ENCODE results near the gene PRKCE.

DNA sequence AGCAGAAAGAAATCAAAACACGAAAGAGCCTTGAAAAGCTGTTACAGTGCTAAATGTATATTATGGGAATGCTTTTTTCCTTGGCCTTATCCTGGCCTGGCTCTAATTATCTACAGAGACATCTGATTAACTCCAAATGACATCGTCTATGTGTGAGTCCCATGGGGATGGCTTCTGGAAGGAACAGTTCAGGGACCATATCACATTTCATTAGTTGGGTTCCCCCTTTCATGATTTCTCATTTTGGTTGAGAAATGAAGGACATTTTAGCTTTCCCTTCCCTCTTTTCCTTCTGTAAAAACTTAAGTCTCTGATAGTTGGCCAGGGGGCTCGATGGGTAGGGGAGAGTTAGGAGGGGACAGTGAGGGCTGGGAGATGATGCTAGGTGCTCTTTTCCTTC is 116.7 kb downstream of the PRKCE start:
- TF ChIP-seq, protein P1, sequence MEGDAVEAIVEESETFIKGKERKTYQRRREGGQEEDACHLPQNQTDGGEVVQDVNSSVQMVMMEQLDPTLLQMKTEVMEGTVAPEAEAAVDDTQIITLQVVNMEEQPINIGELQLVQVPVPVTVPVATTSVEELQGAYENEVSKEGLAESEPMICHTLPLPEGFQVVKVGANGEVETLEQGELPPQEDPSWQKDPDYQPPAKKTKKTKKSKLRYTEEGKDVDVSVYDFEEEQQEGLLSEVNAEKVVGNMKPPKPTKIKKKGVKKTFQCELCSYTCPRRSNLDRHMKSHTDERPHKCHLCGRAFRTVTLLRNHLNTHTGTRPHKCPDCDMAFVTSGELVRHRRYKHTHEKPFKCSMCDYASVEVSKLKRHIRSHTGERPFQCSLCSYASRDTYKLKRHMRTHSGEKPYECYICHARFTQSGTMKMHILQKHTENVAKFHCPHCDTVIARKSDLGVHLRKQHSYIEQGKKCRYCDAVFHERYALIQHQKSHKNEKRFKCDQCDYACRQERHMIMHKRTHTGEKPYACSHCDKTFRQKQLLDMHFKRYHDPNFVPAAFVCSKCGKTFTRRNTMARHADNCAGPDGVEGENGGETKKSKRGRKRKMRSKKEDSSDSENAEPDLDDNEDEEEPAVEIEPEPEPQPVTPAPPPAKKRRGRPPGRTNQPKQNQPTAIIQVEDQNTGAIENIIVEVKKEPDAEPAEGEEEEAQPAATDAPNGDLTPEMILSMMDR (IDR thresholded peaks at IDR 0.05) = no peak
- TF ChIP-seq EZH2 (IDR thresholded peaks at IDR 0.05; ENCODE audit: borderline replicate concordance, insufficient read depth, low read depth, low read length, poor library complexity, severe bottlenecking) = no peak
